Muscle of leg (tissue), 11 donors: ENCODE measurements around the gene RSAD2. TPM values are rescaled to one million over a fixed set of nuclear protein-coding genes. Genes with fewer than 3 reads are reported as not detected.

ENCODE experiments used
- DNase-seq: peaks from one replicate; pipeline ENCODE4 v3.0.0; 2013
- H3K27ac ChIP-seq: one replicate; pipeline ENCODE4 v1.5.1; 2013; ENCODE audit warnings: mild to moderate bottlenecking, low read length, control low read depth
- H3K27me3 ChIP-seq: one replicate; pipeline ENCODE4 v1.6.1; 2013; ENCODE audit warnings: low read length; ENCODE audit not compliant: control insufficient read depth, insufficient read depth
- H3K36me3 ChIP-seq: one replicate; pipeline ENCODE4 v1.6.1; 2013; ENCODE audit warnings: low read length; ENCODE audit not compliant: control insufficient read depth, insufficient read depth
- H3K4me1 ChIP-seq: one replicate; pipeline ENCODE4 v1.6.1; 2013; ENCODE audit warnings: low read length; ENCODE audit not compliant: control insufficient read depth, insufficient read depth
- H3K4me3 ChIP-seq: one replicate; pipeline ENCODE4 v1.5.1; 2013; ENCODE audit warnings: low read length, control low read depth
- H3K9me3 ChIP-seq: replicated peaks from 2 replicates; pipeline ENCODE4 v1.6.1; 2013; ENCODE audit warnings: low read depth, low read length; ENCODE audit not compliant: control insufficient read depth
- WGBS: methylation state at CpG from one replicate; pipeline ENCODE4 v1.1.5; 2013; ENCODE audit warnings: missing lambda C conversion rate; ENCODE audit not compliant: insufficient coverage; 5-methylcytosine and 5-hydroxymethylcytosine counted together
- polyA plus RNA-seq, 8 donors: library from polyadenylated mRNA; unstranded; fragments of 120-200 nt; gene quantifications; one replicate each; pipeline versions ENCODE4 v1.2.1 to v1.2.3, GENCODE V29; 2013; ENCODE audit warnings: inconsistent platforms in 1 of 8, low replicate concordance in 1 of 8; ENCODE audit not compliant: insufficient read length in 8 of 8, insufficient read depth in 1 of 8
- total RNA-seq: library from RNA; stranded (reverse); fragments of 120-200 nt; gene quantifications from one replicate; pipeline ENCODE4 v1.2.4, GENCODE V29; 2013

The RSAD2 gene
- total and polyA plus RNA-seq, 9 donors = 2.6 to 5.1 (median 3.1) TPM

DNA sequence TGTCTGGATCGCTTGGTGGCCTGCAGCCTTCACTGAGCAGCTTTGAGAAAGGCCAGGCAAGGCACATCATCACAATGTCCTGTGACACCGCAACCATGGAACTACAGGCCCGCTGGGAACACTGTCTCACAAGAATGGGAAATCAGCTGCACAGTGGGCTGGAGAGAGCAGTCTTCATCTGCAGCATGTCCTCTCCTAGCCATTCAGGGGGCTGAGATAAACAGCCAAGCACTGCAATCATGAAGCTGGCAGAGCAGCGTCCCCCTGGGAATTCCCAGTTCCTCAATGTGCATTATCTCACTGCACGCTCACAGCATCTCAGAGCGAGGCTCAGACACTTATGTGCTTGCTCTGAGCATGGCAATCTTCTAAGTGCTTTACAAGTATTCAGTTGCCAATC lies 13.8 kb upstream of the RSAD2 start:
- Histone ChIP-seq H3K4me1 (peaks cover 27% of the 10 kb centered on the region), H3K27me3 (no peaks in the 10 kb centered on the region), H3K36me3 (peaks cover 18% of the 10 kb centered on the region), H3K4me3 (no peak overlapping the region), H3K27ac (no peak overlapping the region), H3K9me3 (peaks cover 3% of the 10 kb centered on the region)
- DNase-seq = peak; percentile 54
- WGBS = 75% methylated on average over 3 of the region's 6 CpGs

- H3K4me3 ChIP-seq = peak overlapping the region; percentile 34
- 94% methylated on average over 2 of the region's 8 CpGs for WGBS
Observed at GRCh38 chr2:6864231-6864754, 13.3 kb upstream of the RSAD2 start.

GRCh38 chr2:6864923-6865345 lies 12.6 kb upstream of the RSAD2 start:
- peak overlapping the region; percentile 34 for H3K4me3 ChIP-seq
- H3K4me1 ChIP-seq = peaks cover 27% of the 10 kb centered on the region
- H3K9me3 ChIP-seq = no peaks in the 10 kb centered on the region
- peak overlapping the region; percentile 38 for H3K27ac ChIP-seq
- WGBS = 7% methylated on average over 37 of the region's 37 CpGs
- H3K36me3 ChIP-seq = peaks cover 12% of the 10 kb centered on the region
- H3K27me3 ChIP-seq = no peaks in the 10 kb centered on the region
- DNase-seq = no peak

More at GRCh38 chr2:6864231-6864754, 13.3 kb upstream of the RSAD2 start:
- Histone ChIP-seq H3K36me3 (peaks cover 15% of the 10 kb centered on the region), H3K9me3 (peaks cover 2% of the 10 kb centered on the region), H3K4me1 (peaks cover 27% of the 10 kb centered on the region), H3K27ac (peak overlapping the region; percentile 38), H3K27me3 (no peaks in the 10 kb centered on the region)
- no peak for DNase-seq

GRCh38 chr2:6865346-6866274 lies 12.0 kb upstream of the RSAD2 start, which contains the start of gene CMPK2:
Gene CMPK2 (minus strand): TSS chr2:6865907. CDS start chr2:6865696, 211 bp downstream.
- Histone ChIP-seq H3K27me3 (no peaks in the 10 kb centered on the region), H3K9me3 (no peaks in the 10 kb centered on the region)
- under 1% methylated on average over 110 of the region's 115 CpGs for WGBS

DNA sequence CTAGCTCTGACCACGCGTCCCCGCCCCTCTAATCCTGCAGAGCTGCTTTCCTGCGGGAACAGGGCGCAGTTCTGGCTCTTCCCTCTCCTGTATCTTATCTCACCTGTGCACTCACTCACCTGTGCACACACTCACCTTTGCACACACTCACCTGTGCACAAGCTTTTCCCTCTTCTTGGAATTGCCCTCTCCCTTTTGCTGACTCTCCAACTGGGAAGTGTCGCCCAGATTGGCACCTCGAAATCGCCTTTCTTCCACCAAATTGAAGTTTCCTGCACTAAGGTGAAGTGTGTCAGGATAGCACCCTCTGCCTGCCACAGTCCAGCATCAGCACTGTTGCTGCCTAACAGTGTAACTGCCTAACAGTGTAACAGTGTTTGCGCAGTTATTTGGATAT lies 11.3 kb upstream of the RSAD2 start:
- peak overlapping the region; percentile 89 for H3K27ac ChIP-seq
- peak; percentile 64 for DNase-seq
- 1% methylated on average over 5 of the region's 9 CpGs for WGBS
- H3K4me1 ChIP-seq = peaks cover 27% of the 10 kb centered on the region
- H3K27me3 ChIP-seq = no peaks in the 10 kb centered on the region
- no peaks in the 10 kb centered on the region for H3K9me3 ChIP-seq
- H3K36me3 ChIP-seq = peaks cover 4% of the 10 kb centered on the region
- H3K4me3 ChIP-seq = peak overlapping the region; percentile 70

More at GRCh38 chr2:6865346-6866274, 12.0 kb upstream of the RSAD2 start, which contains the start of gene CMPK2:
- peak; percentile 80 for DNase-seq
- H3K4me3 ChIP-seq = peak within 1 kb of the TSS; percentile 70
- peaks cover 27% of the 10 kb centered on the region for H3K4me1 ChIP-seq
- peak within 1 kb of the TSS; percentile 89 for H3K27ac ChIP-seq
- H3K36me3 ChIP-seq = peaks cover 7% of the 10 kb centered on the region

DNA sequence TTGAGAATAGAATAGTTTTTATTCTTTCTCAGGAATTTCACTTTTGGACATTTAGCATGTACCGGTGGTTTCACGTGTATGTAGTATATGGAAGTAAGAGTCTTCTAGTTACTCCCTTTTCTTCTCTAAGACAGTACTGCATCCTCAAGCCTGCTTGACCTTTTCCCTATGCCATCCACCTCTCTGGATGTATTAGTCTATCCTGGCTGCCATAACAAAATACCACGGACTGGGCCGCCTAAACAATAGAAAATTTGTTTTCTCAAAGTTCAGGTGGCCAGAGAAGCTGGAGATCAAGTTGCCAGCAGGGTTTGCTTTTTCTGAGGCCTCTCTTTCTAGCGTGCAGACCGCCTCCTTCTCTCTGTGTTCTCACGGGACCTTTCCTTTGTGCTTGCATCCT lies 10.6 kb upstream of the RSAD2 start:
- 88% methylated on average over 4 of the region's 7 CpGs for WGBS
- Histone ChIP-seq H3K27ac (peak overlapping the region; percentile 6), H3K36me3 (no peaks in the 10 kb centered on the region), H3K9me3 (no peaks in the 10 kb centered on the region), H3K4me1 (peaks cover 27% of the 10 kb centered on the region), H3K4me3 (no peak overlapping the region), H3K27me3 (no peaks in the 10 kb centered on the region)
- DNase-seq = no peak

DNA sequence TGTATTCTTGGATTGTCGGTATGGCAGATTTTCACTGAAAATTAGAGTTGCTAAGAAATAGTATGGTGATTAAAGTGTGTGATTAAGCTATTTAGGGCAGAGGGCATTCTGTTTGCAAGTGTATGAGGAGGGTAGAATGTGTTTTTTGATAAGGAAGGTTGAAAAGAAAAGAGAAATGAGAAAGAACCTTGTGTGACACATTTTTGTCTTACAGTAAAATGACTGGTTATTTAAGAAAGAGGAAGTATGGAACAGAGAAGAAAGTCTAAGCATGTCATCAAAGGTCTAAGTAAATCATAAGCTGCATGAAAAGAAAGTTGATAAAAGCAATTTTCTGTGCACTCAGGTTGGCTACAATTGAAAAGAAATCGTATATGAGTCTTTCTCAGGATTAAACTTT lies 5.2 kb upstream of the RSAD2 start:
- H3K9me3 ChIP-seq = peaks cover 4% of the 10 kb centered on the region
- no peak overlapping the region for H3K4me3 ChIP-seq
- H3K4me1 ChIP-seq = no peaks in the 10 kb centered on the region
- H3K36me3 ChIP-seq = no peaks in the 10 kb centered on the region
- 100% methylated on average over 1 of the region's 2 CpGs for whole genome bisulfite sequencing
- DNase-seq = no peak
- no peaks in the 10 kb centered on the region for H3K27me3 ChIP-seq
- no peak overlapping the region for H3K27ac ChIP-seq

GRCh38 chr2:6874032-6874431 lies 3.5 kb upstream of the RSAD2 start:
- no peak overlapping the region for H3K4me3 ChIP-seq
- WGBS = 100% methylated on average over 1 of the region's 3 CpGs
- H3K4me1 ChIP-seq = peaks cover 9% of the 10 kb centered on the region
- no peaks in the 10 kb centered on the region for H3K36me3 ChIP-seq
- H3K9me3 ChIP-seq = peaks cover 4% of the 10 kb centered on the region
- no peaks in the 10 kb centered on the region for H3K27me3 ChIP-seq
- DNase-seq = no peak
- H3K27ac ChIP-seq = no peak overlapping the region

DNA sequence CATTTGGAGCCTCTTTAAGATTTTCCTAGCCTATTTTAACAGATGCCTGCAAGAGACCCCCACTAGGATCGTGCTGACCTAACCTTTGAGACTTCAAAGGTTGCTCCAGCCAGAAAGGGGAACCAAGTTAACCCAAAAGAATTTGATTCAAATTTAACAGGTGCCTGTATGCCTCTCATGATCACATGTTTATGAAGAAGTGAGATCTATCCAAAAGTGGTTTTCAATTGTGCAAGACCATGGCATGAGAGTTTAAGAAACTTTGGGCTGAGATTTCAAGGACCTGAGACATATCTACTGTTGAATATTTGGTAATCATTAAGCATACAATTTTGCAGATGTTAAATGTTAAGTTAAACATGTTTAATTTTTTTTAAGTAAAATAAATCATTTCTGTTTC lies 1.3 kb upstream of the RSAD2 start:
- no CpG with 5 or more reads among the region's 1 CpG for WGBS
- Histone ChIP-seq H3K9me3 (peaks cover 4% of the 10 kb centered on the region), H3K4me3 (no peak overlapping the region), H3K36me3 (no peaks in the 10 kb centered on the region), H3K4me1 (peaks cover 9% of the 10 kb centered on the region), H3K27ac (no peak overlapping the region), H3K27me3 (no peaks in the 10 kb centered on the region)
- DNase-seq = no peak

DNA sequence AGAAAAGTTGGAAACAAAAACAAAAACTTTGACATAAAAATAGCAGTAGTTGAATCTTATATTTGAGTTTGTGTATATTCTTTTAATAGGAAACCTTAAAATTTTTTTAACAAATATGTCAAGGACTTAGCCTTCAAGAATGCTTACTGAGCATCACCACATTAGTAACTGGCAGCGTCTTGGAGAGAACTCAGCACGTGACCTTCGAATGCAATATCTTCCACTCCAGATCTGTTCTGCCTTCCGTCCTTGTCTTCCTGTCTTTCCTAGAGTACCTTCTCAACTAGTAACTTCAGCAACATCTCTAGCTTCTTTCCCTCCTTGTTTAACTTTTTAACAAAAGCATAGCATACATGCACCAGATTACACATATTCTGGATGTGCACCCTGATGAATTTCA lies 972 bp downstream of the RSAD2 start:
- Histone ChIP-seq H3K36me3 (no peaks in the 10 kb centered on the region), H3K9me3 (peaks cover 4% of the 10 kb centered on the region), H3K27ac (peak overlapping the region; percentile 87), H3K4me3 (peak overlapping the region; percentile 41), H3K4me1 (peaks cover 19% of the 10 kb centered on the region), H3K27me3 (no peaks in the 10 kb centered on the region)
- no peak for DNase-seq
- WGBS = 78% methylated on average over 4 of the region's 4 CpGs
